DOHH2 (cell line): ENCODE results near the gene FGGY.

ENCODE experiments used
- CTCF ChIP-seq: fragments of 200-600 bp; sonication (generic); IDR thresholded peaks from one replicate; pipeline ENCODE4 v1.5.1; 2014; ENCODE audit warnings: antibody characterized with exemption, mild to moderate bottlenecking, low read depth, low read length; ENCODE audit not compliant: poor library complexity, severe bottlenecking
- EZH2phosphoT487 ChIP-seq: fragments of 200-600 bp; sonication (generic); IDR thresholded peaks from 2 replicates; pipeline ENCODE4 v1.6.1; 2017; ENCODE audit warnings: borderline replicate concordance, mild to moderate bottlenecking, antibody characterized with exemption, low read length, moderate library complexity, mixed read lengths

DNA sequence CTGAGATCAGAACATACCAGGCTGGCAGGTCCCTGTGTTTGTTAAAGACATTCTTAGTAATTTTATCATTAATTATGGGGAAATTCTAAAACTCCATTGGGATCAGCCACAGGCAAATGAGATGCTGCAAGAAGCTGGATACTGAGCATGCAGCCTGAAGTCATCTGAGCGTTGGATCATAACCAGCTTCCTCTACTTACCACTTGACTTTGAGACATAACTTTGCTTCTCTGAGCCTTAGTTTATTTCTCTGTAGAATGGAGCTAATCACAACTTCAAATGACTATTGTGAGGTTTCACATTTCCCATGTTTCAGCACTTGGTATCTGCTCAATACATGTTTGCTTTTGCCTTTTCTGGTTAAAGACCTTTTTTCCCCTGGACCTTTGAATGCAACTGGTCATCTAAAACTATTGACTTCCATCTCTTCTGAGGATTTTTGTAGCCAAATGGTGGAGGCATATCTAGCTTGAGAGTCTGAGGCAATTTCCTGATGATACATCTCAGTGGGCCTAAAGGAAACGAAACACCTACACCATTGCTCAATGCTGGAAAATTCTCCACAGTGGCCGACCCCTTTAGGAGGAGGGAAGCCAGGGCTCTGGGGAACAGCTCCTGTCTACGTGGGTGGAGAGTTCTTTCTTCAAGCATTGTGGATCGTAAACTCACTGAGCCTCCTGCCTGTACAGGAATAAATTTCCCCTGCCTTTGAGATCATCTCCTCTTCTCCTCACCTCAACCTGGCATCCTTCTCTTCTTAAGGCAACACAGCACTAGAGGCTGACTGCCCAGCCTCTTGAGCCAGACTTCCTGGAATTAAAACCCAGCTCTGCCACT is 408.8 kb downstream of the FGGY start:
- TF ChIP-seq CTCF (no peak), EZH2phosphoT487 (no peak)
